Stimulated activated CD4-positive, alpha-beta T cell treated with anti-CD3 and anti-CD28 coated beads, Interleukin-1b, Interleukin-23, amount 100 ng/mL, for 1 hour (primary cell): Measurements from ENCODE around the gene WDSUB1.

Experiments used
- DNase-seq, 2 donors: peaks; one replicate each; pipeline ENCODE4 v3.0.0-alpha.2; 2020; ENCODE audit warnings: low read depth in 2 of 2

Gene WDSUB1

DNA sequence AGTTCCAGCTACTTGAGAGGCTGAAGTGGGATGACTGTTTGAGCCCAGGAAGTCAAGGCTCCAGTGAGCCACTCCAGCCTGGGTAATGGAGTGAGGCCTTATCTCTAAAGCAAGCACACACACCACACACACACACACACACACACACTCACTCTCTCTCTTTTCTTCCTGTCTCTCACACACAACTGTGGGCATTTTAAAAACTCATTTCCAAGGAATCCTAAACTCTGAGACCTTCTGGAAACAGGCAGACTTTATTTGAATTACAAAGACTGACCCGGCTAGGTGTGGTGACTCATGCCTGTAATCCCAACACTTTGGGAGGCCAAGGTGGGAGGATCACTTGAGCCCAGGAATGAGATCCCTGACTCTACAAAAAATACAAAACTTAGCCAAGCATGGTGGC is 21.3 kb downstream of the WDSUB1 start:
- DNase-seq, result no peak

DNA sequence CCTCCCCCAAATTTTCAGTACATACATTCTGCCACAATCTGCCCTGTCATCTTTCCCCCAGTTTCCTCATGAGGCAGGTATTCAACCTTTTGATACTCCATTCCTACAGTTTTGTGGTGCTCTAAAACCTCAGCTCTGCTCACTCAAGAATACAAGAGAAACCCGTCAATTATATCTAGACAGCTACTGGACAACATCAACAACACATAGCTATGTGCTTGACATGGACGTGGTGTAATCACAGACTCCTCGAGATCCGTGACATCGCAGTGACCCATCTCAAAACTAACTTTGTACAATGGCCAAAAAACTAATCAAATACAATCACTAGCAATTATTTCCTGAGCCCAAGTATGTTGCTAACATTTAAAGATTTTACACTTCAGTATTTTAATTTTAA is 23.6 kb downstream of the WDSUB1 start:
- DNase-seq, result no peak

DNA sequence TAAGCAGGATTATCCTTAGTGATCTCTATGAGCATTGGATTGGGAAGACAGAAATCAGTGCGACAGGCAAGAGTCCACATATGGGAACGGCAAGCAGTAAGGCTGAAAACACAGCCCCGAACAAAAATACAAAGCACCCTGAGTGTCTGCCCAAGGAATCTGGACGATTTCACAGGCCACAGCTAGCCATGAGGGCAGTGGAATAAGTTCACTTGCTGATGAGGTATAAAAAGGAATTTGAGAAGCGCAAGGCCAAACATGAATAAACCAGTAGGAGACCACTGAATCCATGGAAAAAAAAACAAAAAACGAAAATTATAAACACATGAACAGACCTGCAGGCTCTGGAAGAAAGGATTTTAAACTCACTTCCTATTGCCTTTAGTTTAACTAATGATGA is 24.3 kb downstream of the WDSUB1 start:
- no peak for DNase-seq

GRCh38 chr2:159256159-159256558 is 30.3 kb downstream of the WDSUB1 start:
- no peak for DNase-seq

- no peak for DNase-seq
Observed at GRCh38 chr2:159252905-159253304, 33.6 kb downstream of the WDSUB1 start.

GRCh38 chr2:159251296-159252173 is 35.0 kb downstream of the WDSUB1 start:
- DNase-seq, result no peak

GRCh38 chr2:159249990-159250715 is 36.4 kb downstream of the WDSUB1 start:
- DNase-seq, result no peak

- no peak for DNase-seq
Observed at GRCh38 chr2:159246325-159246988, 40.0 kb downstream of the WDSUB1 start.

DNA sequence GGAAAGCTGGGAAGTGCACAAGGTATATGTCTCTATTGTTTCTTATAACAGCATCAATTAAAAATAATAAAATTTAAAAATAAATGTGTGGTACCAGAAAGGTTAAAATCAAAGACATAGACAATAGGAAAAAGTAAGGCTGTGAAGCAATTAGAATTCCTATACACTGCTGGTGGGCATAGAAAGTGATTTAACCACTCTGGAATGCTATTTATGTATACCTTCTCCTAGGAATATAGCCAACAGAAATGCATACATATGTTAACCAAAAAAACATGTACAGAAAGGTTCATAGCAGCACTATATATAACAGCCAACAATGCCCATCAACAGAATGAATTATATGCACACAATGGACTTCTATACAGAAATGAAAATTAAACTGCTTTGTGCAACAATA is 43.0 kb downstream of the WDSUB1 start:
- DNase-seq, result no peak

DNA sequence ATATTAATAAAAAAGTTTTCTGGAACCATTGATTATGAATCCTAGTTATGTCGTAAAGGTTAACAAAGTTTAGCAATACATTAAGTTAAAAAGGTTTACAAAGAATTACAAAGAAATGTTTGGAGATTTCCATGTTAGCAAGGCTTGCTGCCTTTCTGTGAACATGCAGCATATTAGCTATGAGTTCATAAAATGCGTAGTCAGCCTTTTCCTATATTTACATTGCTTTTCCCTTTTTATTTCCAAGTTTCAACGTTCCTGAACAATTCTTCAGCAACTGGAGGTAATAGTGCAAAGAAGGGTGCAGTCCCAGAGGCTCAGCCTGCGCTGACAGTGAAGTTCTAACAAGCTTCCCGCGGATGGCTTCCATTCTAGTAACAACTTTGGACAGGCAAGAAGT is 51.6 kb downstream of the WDSUB1 start:
- DNase-seq, result no peak

GRCh38 chr2:159232456-159233170 is 53.9 kb downstream of the WDSUB1 start:
- DNase-seq, result no peak

DNA sequence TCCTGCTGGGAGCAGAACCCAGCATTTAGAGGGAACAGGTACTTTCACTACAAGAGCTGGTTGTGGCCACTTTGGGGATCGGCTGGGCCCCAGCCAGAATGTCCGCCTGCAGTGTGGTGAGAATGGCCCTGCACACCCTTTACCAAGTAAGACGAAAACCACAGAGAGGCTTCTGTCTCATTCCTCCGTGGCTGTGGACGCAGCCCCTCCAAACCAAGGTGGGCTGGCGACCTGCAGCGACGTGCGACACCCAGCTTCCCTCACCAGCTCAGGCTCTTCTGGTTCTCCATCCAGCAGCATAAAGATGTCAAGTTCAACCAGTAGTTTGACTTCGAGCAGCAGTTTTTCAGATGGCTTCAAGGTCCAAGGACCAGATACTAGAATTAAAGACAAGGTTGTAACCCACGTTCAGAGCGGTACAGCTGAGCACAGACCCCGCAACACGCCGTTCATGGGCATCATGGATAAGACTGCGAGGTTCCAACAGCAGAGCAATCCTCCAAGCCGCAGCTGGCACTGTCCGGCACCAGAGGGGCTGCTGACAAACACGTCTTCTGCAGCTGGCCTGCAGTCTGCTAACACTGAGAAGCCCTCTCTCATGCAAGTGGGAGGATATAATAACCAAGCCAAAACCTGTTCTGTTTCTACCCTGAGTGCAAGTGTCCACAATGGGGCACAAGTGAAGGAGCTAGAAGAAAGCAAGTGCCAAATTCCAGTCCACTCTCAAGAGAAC is 56.2 kb downstream of the WDSUB1 start:
- DNase-seq, result no peak

DNA sequence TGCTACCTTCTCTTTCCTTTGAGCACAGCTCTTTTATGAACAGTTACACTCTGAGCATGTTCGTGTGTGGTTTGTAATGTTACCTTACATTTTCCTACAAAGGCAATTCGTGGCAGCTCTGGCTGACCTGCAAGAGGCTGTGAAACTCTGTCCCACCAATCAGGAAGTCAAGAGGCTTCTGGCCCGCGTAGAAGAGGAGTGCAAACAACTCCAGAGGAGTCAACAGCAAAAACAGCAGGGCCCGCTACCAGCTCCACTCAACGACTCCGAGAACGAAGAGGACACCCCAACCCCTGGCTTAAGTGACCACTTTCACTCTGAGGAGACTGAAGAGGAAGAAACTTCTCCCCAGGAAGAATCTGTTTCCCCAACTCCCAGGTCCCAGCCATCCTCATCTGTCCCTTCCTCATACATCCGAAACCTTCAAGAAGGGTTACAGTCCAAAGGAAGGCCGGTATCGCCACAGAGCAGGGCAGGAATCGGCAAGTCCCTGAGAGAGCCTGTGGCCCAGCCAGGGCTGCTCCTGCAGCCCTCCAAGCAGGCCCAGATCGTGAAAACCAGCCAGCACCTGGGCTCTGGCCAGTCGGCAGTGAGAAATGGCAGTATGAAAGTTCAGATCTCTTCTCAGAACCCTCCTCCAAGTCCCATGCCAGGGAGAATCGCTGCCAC is 56.9 kb downstream of the WDSUB1 start:
- no peak for DNase-seq

DNA sequence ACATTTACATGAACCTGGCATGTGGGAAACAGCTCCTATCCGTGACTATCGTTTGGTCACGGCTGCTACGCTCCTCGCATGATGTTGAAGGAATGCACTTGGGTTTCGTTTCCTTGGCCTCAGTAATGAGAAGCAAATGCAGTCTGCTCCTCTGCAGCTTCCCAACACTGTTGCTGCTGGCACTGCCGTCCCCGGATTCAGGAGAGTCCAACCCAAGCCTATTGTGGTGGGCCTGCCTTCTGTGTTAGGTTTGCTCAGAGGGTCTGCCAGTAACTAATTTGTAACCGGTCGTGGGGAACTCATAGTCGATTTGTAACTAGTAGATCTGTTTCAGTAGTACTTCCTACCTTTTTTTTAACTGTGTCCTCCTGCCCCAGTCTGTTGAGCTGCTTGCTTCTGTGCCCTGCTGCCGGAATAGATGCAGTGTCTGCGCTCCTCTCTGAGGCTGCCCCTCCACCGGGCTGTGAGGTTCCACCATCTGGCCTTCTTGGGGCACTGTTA is 58.4 kb downstream of the WDSUB1 start:
- DNase-seq, result no peak

DNA sequence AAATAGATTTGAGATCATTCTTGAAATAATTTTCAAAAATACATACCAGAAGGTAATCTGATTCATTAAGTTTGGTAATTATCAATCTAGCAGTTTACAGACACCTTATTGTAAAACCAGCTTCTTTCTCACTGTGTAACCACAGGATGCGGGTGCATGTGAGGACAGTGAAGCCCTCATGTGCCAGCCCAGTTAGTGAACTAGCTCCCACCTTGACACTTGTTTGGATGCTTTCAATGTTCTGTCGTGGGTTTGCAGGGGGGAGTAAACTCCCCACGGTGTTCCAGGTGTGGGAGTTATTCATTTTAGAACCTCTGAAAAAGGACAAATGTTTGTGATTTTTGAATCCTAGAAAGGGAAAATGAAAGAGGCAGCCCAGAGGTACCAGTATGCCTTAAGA is 59.0 kb downstream of the WDSUB1 start:
- no peak for DNase-seq

DNA sequence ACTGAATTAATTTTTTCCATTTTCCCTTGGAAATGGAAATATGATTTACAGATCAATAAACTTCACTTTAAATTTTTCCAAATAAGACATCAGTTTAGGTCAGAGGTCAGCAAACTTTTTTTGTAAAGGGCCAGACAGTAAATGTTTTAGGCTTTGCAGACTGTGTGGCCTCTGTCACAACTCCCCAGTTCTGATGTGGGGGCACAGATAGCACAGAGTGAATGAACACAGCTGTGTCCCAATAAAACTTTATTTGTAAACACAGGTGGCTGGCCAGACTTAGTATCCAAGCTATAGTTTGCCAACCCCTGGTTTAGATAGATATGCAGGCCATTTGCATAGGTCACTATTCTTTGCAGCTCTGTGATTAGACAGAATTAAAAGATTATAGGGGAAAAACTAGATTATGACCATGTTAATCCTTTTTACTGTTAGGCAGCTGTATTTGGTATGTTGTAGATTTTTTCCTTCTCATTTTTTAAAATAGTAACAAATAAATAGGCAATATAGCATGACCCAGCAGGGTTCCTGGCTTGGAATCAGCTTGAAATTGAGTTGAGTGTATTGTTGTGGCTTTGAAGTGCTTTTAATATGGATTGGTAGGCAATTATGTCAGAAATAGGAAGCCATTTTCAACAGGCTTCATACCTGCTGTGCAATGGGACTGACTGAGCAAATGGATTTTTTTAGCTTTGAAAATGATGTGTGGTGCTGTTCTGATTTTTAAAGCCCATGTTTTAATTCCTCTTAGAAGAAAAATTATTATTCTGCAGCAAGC is 59.7 kb downstream of the WDSUB1 start:
- DNase-seq, result no peak

- DNase-seq, result no peak
Observed at GRCh38 chr2:159226059-159226461, 60.4 kb downstream of the WDSUB1 start.

DNA sequence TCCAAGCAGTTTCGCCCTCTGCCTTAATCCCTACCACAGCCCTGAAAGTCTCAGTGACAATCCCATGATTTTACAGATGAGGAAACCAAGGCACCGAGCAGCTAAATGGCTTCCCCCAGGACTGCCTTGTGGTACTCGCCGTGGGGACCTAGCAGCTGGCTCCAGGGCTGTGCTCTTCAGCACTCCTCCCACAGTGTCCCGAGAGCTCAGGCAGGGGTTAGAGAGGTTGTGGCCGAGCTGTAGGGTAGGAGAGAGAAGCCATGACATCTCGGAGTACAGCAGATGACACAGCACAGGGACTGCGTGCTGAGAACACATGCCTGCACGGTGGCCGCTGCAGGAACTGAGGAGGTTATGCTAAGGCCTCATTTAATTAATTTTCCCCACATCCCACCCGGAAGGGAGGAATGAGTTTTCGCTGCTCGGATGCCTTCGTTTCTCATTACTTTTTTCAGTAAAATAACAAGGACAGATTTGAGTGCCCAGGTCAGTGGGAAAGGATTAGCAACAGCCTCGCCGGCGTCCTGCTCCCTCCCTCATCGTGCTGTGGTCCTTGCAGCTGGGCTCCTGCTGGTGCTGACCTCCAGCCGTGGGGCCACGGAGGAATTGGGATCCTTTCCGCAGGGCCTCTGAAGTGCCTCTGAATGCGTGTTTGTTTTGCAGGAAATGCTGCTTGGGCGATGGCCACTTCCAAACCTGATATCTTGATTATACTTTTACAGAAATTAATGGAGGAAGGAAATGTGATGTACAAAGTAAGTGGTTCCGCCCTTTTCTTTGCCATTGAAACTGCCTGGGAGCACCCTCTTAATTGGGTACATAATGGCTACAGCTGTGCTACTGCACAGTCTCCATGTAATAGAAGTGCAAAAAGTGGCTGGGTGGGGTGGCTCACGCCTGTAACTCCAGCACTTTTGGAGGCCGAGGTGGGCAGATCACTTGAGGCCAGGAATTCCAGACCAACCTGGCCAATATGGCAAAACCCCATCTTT is 61.2 kb downstream of the WDSUB1 start:
- DNase-seq, result no peak
